GM18909 (cell line): ENCODE measurements around the gene LRRC46.

Experiments used
- ATAC-seq: cut with Tn5 transposase; IDR thresholded peaks from one replicate; pipeline ENCODE4 v1.9.1; 2021; ENCODE audit warnings: mild to moderate bottlenecking; ENCODE audit not compliant: unreplicated experiment, poor library complexity

Gene LRRC46

DNA sequence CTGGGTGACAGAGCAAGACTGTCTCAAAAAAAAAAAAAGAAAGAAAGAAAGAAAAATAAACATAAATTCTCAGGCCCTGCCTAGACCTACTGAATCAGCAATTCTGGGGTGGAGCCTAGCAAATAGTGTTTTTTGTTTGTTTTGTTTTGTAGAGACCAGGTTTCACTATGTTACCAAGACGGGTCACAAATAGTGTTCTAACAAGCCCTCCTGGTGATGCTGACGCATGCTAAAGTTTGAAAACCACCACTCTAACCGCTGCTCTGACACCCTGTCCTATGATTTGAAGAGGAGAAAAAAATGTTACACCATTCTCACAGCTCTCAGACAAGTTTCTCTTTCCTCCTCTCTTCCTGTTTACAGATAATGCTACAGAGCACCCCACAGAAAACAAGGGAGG is 1.6 kb upstream of the LRRC46 start:
- no peak for ATAC-seq

DNA sequence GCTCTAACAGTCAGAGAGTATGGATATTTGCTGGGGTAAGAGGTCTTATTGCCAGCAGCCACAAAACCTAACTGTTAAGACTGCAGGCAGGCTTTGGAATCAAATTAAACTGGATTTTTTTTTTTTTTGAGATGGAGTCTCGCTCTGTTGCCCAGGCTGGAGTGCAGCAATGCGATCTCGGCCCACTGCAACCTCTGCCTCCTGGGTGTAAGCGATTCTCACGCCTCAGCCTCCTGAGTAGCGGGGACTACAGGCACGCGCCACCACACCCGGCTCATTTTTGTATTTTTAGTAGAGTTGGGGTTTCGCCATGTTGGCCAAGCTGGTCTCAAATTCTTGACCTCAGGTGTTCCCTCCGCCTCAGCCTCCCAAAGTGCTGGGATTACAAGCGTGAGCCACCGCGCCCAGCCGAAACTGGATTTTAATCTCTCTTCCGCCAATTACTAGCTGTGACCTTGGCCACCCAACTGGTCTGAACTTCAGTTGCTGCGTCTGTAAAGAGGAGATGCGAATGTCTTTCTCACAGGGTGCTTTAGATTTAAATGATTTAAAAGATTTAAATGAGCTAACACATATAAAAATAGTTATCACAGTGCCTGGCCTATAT is 971 bp upstream of the LRRC46 start:
- ATAC-seq, result no peak

DNA sequence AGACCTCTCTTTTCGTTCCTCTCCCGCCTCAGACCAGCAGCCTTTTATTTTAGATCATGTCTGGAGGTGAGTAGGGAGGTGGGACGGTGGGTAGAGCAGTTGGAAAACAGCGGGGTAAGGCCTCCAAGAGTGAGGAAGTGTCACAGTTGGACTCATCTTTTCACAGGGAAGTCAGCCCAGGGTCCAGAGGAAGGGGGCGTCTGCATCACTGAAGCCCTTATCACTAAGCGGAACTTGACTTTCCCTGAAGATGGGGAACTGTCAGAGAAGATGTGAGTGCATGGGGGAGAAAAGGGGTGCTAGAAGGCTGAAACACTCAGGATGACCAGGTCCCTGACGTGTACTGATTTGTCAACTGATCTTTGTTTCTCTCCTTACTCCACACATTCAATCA is 461 bp downstream of the LRRC46 start:
- ATAC-seq, result no peak

DNA sequence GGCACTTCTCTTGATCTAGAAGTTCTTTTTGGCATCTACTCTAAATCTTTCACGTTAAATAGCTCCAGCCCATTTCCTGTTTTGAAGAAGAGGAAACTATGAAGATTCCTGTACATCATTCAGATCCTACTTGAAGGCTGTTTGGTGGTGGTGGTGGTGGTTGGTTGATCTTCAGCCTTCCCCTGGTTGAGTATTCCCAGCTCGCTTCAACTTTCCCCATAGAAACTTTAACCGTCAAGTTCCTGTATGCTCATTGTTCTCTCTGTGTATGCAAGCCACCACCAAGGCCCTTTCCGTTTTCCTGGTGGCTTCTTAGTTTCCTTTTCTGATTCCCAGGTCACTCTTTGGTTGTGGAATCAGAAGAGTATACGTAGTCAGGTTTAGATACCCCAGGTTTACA is 3.3 kb downstream of the LRRC46 start:
- no peak for ATAC-seq

DNA sequence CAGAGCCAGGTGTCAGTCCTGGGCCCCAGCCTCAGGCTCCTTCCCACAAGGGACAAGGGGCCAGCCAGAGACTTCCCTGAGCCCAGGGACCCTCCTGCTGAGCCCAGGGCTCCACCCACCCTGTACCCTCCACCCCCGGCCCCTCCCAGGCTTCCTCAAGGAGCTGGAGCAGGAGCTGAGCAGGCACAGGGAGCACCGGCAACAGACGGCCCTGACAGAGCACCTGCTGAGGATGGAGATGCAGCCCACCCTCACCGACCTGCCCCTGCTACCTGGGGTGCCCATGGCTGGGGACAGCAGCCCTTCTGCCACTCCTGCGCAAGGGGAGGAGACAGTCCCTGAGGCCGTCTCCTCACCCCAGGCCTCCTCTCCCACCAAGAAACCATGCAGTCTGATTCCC is 5.1 kb downstream of the LRRC46 start:
- ATAC-seq, result no peak

DNA sequence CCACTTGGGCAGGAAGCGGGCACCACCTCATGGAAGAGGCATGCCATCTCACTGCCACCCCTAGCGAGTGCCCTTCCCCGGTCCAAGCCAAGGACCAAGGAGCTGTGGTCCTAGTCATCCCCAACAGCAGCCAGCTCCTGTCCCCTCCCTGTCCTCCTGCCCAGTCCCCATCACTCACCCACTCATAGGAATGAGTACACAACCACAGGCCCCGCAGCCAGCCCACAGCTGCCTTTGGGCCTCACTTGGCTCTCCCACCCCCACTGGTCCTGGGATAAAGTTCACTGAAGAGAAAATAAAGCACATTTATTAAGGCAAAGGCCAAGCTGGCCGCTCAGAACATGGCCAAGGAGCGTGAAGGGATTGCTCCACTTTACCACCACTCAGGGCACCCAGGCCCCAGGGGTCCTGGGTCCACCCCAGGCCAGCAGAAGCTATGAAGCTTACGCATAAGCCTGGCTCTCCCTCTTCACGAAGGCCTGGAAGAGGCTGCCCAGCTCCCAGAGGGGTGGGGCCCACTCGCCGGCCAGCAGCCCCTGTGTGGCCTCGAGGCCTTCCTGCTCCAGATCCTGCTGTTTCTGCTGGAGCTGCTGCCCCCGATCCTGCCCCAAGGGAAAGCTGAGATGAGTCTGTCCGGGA is 6.0 kb downstream of the LRRC46 start:
- ATAC-seq, result no peak

DNA sequence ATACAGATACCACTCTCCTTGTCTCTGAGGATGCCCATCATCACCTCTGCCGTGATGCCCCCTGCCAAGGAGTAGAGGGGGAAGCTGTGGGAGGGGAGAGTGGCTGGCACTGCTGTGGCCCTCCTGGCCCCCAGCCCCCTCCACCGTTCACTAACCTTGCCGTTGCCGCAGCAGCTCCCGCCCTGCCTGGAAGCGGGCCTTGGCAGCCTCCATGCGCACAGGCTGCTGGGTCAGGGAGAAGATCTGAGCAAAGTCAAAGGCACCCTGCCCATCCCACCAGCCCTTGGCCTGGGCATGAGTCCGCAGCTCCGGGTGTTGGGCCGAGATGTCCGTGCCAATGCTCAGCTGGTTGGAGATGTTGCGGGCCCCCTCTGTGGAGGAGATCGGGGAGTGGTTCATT is 7.2 kb downstream of the LRRC46 start:
- no peak for ATAC-seq

DNA sequence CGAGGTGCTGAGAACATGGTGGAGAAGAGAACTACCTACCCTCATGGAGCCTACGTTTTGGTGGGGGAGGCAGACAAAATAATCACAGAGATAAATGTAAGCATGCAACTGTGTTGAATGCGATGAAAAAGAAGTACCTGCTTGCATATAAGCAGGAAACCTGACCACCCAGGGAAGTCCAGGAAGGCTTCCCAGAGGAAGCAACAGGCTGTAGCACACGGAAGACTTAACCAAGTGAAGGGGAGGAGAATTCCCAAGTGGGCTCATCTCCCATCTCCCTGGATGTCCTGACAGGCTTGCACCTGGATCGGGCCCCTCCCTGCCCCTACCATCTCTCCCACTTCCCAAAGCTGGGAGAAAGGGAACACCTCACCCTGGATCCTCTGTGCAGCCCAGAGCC is 7.6 kb downstream of the LRRC46 start:
- no peak for ATAC-seq

DNA sequence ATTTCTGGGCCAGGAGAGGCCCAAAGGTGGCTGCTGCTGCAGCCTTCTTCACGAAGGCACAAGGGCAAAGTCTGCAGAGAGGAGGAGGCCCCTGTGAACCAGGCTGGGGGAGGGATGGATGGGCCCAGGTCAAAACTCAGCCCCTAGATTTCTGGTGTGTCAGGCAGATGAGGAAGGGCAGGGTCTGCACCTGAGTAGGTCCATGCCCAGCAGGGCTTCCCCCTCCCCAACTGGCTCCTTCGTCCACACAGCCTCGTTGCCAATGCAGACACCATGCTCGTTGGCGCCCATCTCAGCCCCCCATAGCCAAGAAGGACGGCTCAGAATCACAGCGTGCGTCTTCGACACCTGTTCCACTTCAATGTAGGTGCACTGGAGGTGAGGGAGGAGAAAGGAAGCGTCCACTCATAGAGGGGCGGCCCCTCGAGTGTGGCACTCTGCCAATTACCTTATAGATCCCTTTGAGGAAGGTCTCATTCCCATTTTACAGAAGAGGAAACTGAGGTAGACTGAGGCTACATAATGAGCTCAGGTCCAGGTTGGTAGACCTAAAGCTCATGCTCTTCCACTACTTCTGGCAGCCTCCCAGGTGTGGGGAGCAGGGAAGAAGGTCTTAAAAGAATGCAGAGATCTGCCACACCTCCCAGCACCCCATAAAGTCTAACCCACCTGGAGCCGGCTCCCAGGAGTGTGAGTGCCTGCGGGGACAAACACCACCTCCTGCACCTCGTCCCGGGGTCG is 8.7 kb downstream of the LRRC46 start:
- ATAC-seq, result no peak

DNA sequence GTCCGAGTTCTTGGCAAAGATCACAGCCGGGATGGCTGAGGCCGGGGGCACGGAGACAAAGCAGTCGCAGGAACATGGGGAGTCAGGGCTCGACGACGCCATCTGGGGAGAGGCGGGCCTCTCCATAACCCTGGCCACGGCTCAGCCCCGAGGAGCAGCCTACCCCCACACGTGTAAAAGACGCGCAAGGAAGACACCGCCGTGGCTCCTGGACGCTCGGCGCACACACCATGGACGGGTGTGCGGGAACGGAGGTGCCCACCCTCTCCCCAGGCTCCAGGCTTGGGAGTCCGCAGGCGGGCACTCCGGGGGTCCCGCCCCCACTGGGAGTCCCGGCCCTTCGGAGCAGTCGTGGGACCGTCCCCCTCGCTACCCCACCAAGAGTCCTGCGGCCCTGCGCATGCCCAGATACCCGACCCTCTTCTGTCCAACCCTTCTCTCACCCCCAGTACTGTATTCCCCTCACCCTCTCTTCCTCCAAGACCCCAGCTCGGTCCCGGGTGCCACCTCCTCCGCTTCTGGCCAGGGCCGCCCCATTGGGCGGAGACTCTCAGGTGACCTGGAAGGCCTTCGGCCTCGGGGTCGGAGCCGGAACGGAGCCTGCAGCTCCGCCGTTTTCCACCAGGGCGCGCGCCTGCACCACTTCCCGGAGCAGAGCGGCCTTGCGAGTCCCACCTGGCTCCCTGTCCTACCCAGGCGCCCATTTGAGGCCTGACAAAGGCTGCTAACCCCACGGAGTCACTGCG is 9.4 kb downstream of the LRRC46 start, which contains the start of gene SCRN2:
Gene SCRN2 (minus strand): TSS at position 532 of the 746 bp plus-strand sequence. CDS start 430 bp downstream, at position 102.
- peak; percentile 83 for ATAC-seq

DNA sequence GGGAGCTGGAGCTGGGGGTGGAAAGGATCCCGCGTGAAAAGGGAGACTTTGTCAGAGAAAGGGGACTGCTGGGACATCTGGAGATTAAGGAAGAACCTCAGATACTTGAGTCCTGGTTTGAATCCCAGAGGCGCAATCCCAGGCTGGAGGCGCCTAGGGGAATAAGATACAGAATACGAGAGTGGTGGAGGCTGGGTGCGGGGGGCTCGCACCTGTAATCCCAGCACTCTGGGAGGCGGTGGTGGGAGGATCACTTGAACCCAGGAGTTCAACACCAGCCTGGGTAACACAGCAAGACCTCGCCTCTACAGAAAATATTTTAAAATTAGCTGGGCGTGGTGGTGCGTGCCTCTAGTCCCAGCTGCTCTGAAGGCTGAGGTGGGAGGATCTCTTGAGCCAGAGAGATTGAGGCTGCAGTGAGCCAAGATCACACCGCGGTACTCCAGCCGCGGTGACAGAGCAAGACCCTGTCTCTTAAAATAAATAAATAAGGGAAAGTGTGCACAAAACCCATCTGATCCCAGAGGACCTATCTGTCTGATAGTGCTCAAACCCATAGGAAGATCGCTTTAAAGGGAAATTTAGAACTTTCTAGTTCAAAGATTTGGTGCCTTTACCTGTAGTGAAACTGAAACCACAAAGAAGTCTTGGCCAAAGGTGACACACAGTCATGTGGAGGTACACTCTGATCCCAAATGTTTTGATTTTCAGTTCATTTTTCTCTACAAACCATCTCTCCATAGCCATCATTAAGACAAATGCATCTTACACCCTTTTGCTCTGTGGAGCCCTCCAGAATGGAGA is 10.2 kb downstream of the LRRC46 start:
- no peak for ATAC-seq

DNA sequence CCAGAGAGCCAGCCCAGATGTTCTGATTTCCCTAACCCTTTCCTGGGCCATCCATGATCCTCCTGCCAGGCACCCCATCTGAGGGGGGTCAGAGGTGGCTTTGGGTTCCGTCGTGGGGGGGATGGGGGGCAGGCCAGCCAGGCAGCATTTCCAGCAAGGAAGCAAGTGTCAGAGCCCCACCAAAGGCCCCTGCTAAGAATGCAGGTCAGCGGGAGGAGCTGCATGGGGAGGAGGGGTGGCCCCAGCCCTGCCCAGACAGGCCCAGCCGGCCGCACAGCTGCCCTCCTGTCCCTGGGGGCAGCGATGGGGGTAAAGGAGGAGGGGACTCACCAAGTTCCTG is 11.9 kb downstream of the LRRC46 start:
- no peak for ATAC-seq

DNA sequence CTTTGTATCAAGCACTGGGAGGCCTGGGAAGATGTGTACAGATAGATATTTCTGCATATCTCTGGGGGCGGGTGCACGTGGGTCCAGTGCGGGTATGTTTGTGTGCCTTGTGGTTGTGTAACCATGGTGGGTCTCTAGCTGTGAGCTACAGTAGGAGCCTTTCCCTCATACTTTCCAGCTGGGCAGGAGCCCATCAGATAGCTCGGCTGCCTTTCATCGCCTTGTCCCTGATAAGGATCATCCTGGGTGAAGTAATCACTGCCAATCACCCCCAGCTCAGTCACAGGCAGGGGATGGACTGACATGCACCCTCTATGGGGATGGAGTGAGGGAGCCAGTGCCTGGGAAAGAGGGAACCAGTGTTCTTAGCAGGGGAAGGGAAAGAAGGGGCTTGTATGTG is 12.8 kb downstream of the LRRC46 start:
- ATAC-seq, result no peak

DNA sequence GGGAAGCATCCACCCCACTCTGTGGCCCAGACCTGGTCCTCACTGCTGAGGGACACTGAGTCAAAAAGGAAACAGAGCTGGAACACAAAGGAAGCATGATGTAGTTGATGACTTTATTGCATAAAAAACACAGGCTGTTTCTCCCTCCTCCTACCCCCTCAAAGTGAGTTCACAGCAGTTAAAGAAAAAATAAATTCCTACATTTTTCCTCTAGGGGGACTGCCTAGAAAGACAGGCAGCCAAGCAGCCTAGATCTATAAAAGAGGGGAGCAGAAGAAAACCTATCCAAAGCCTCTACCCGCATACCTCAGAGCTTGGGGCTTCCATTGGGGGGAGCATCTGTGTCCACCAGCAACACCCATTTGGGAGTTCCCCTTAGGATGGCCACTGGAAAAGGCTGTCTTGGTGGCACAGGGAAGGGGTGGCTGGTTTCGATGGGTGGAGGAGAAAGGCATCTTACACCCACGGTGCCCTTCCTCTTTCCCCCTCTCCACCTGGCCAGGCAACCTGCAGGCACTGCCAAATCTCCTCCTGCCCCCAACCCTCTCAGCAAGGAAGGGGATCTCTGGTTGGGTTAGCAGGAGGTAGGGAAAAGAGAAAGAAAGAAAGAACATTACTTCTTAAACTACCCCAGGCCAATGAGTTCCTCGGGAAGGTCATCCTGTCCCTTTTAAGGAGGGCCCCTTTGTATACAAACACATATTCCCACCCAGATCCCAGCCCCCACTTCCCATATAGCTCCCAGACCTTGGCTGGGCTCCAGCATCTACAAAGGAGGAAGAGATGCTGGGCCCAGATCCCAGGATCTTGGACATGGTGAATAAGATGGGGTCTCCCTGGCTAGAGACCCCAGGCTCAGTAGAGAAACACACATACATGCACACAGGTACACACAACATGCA is 13.6 kb downstream of the LRRC46 start:
- ATAC-seq, result no peak

DNA sequence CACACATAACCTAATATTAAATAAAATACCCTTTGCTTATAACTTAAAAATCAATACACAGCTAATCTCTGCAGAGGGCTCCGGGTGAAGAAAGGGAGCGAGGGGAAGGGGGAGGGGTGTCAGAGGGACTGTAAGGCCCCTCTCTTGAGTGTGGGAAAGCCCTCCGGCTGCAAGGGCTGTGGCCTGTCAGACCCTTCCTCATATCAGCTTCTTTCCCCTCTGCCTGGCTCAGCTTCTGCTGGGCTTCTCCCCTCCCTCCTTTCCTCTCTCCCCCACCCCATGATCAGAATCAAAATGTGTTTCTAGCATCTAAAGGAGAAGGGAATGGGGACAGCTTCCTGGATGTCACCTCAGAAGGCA is 14.2 kb downstream of the LRRC46 start:
- ATAC-seq, result no peak

DNA sequence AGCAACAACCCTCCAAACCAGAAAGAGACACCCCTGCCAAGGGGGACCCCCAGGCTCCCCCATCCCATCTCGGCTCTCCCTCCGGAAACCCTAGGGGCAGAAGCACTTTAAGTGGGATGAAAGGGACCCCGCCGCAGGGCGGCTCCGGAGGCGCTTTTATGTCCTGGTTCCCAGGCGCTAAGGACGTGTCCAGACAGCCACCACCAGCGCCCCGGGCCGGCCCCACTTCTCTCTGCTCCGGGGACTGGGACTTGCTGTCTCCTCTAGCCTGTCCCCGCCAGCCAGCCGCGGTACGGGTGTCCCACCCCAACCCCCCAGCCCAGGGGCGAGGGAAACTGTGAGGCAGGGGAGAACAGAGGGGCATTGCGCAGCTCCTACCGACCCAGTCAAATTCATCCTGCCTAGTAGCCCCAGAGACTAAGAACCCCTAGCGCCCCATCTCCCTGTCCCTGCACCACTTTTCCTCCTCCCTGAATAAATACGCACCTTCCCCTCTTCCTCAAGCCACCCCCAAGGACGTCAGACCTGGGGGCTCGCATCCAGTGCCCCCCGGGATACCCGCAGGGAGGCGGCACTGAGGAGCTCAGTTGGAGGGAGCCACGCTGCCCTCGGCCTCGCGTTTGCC is 15.4 kb downstream of the LRRC46 start:
- no peak for ATAC-seq

DNA sequence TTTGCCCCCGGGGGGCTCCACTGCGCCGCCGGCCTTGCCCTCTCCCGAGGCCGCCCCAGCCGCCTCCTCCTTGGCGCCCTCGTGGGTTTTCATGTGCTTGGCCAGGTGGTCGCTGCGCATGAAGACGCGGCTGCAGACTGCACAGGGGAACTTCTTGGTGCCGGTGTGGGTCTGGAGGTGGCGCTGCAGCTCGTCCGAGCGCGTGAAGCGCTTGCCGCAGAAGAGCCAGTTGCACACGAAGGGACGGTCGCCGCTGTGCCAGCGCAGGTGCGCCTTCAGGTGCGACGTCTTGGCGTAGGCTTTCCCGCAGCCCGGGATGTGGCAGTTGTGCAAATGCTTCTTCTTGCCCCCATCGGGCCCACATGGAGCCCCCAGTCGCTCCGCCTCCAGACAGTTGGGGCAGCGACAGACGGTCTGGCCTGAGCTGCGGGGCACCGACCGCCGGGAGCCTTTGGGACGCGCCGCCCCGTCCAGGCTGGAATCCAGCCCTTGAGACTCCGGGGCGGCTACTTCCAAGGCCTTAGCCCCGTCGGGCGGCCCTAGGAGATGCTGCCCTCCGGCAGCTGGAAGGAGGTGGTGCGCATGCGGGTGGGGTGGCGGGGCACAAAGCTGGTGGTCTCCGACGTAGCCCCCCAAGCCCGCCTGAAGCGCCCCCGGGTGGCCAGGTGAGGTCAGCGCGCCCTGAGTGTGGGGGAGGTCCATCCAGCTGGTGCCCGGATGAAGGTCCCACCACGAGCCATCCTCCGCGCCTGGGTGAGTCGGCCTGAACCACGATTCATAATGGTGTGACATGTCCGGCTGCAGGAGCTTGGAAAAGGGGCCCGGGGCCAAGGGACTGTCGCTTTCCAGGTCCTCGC is 16.1 kb downstream of the LRRC46 start:
- no peak for ATAC-seq

DNA sequence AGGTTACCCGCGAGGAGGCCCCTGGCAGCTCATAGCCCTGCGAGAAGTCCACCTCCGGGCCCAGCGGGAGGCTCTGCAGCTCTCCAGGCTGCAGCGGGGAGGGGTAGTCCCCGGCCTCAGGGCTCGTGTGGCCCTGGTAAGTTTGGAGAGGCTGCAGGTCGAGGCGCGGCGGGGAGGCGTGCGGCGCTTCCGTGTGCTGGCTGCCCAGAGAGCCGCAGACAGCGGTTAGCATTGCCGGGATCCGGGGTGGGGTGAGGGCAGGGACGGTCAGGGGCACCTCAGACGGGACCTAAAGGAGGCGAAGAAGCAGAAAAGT is 16.7 kb downstream of the LRRC46 start:
- no peak for ATAC-seq
